Measurements from ENCODE around the gene CACNA1B.

The CACNA1B gene

GRCh38 chr9:138060365-138060764 lies 182.8 kb downstream of the CACNA1B start:
- DNase-seq: no peak

DNA sequence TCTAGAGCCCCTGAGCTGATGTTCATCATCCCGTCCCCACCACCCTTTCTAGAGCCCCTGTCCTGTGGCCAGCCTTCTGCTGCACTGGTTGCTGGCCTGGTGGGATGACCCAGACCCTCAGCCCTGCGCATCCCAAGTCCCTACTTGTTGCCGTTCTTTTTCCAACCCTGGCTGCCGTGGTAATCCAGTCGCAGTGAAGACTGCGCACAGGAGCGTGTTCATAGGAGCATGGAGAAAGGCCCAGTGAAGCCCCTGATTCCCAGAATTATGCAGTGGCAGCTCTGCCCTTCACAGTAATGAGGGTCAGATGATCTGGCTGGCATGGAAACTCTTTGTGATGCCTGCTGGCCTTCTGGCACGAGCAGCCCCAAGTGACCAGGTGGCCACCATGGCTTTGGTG lies 183.3 kb downstream of the CACNA1B start:
- no peak for DNase-seq

DNA sequence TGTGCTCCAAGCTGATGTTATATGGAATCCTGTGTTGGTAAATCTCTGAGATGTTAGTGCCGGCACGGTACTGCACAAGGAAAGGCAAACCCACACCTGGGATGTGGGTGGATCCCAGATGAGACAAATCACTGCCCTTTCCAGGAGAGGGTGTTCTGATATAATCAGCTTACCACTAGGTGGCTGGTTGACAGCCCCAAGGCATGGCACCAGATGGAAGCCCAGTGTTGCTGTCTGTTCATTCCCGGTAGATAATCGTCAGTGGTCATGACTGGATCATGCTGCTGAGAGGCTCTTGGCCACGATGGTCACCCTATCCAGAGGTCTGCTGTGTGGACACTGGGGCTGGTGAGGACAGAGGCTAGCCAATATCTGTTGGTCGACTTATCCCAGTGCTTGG lies 184.0 kb downstream of the CACNA1B start:
- DNase-seq: no peak

DNA sequence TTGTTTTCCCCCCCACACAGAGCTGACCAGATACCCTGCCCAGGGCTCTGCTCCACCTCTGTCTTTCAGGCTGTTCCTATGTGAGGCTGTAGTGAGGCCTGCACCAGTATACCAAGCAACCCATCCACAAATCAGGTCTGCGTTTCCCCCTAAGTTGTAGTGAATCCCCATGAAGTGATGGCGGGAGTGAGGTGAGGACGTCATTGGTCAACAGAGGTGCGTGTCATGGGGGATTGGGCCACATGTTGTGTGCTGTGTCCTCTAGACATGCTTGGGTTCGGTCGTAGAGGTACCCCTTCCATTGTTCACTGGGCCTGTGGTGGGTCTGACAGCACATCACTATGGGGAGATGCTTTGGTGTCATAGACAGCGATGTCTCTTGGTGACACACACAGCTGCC lies 184.6 kb downstream of the CACNA1B start:
- no peak for DNase-seq

GRCh38 chr9:138063033-138063432 lies 185.5 kb downstream of the CACNA1B start:
- no peak for DNase-seq

- no peak for DNase-seq
These were observed 186.2 kb downstream of the CACNA1B start for GRCh38 chr9:138063785-138064184.

DNA sequence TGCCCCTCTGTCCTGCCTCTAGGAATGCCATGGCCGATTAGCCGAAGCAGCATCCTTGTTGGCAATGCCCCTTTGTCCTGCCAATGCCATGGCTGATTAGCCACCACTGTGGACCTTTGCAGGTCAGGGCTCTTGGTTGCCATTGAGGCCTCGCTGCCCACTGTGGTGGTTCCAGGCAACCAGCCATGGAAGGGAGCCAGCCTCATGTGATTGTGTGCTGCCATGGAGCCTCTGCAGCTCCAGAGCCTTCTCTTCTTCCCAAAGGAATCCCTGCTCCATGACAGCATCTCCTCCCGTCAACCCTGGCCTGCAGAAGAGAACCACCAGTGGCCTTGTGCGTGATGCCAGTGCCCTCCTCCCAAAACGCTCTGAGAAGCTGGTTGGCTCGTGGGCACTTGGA lies 187.0 kb downstream of the CACNA1B start:
- no peak for DNase-seq

DNA sequence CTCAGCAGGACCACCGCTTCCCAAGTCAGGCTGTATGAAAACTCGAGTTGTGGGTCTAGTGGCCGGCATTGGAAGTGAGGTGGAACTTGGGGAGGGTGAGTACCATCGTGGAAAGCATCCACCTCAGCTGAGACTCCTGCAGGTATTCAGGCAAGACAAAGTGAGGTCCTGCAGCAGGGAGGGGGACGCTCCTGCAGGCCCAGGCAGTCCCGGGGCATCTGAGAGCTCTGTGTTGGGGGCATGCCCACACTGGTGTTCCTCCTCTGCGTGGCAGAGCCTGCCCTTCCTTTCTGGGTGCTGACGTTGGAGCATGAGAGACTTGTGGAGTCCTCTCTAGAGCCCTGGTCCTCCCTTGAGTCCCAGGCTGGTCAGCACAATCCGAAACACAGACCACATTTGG lies 187.7 kb downstream of the CACNA1B start:
- no peak for DNase-seq

DNA sequence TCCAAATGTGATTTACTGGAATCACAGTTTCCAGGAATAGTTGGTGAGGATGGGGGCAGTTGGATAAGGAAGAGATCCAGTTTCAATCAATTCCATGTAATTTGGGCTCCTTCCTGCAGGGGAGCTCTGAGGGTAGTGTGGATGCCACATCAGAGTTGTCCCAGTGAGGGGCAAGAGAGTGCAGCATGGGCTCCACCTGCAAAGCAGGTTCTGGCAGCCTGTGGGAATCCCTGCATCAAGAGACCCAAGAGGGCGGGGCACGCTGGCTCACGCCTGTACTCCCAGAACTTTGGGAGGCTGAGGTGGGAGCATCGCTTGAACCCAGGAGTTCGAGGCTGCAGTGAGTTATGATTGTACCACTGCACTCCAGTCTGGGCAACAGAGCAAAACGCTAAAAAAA lies 188.5 kb downstream of the CACNA1B start:
- no peak for DNase-seq

DNA sequence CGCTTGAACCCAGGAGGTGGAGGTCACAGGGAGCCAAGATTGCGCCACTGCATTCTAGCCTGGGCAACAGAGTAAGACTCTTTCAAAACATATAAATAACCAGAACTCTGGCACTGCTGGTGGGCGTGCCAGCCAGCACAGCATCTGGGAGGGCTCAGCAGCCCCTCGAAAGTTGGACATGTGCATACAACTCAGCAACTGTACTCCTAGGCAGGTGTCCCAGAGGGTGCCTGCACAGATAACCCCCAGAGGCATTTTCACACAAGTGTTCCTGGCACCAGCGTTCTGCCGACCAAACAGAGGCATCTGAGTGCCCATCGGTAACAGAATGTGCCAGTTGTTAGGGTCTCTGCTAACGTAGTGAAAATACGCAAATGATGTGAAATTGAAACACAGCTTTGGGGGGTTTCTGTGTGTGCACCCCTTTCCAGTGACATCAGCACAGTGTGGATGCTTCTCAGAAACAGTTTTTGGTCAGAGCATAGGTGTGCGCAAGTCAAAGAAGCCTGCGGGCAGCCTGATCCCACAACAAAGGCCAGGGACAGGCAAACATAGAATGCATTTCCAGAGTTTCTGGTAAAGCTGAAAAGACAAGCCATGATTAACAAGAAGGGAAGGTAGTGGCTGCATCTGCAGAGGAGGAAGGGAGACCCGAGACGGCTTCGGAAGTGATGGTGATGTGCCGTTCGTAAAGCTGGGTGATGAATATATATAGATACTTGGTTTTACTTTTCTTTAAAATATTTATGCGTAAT lies 190.2 kb downstream of the CACNA1B start:
- DNase-seq: no peak

- DNase-seq: no peak
These were observed 191.0 kb downstream of the CACNA1B start for GRCh38 chr9:138068601-138069035.

- DNase-seq: no peak
These were observed 192.3 kb downstream of the CACNA1B start for GRCh38 chr9:138069731-138070456.

DNA sequence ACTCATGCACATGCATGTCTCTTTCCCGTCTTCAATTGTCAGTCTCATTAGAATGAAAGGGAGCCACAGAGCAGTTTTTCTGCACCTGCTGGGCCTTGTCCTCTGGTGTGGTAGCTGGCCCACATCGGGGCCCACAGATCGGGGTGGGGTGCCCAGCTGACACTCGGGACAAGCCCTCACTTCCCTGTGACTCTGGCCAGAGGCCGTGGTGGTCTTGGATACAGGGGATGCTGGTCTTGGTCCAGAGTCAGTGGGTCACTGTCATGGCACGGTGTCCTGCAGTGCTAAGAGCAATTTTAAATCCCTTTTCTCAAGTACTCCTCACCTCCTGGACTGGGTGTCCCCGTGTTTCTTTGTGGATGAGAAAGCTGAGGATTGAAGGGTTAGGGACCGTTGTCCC lies 193.2 kb downstream of the CACNA1B start:
- DNase-seq: no peak

- DNase-seq: no peak
These were observed 193.7 kb downstream of the CACNA1B start for GRCh38 chr9:138071292-138071691.

GRCh38 chr9:138071731-138072130 lies 194.1 kb downstream of the CACNA1B start:
- no peak for DNase-seq

DNA sequence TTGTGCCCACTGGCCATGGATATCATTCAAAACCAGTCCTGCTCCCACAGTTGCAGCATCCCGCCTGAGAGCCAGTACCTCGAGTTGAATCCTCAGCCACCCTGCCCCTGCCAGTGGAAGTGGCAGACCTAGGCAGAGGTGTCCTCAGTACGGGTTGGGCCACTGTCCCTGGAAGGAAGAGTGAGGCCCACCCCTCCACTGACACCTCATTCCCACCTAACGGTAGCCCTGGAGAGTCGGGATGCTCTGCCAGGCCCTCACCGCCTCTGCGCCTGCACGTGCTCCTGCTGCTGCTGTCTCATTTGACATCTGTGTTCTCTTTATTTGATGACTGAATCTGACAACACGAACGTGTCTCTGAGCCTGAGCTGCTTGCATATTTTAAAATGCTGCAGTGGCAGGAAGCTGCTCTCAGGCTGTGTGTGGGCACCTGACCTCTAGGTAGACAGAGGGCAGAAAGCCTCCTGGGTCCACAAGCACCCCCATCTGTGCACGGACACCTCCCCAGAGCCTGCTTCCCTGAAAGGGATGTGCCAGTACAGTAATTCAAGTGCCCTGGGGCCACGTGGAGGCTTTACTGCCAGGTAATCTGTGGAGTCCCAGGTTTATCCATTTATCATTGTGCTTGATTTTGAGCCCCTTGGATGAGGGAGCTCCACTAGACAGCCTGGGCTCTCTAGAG lies 194.7 kb downstream of the CACNA1B start:
- DNase-seq: no peak

- no peak for DNase-seq
These were observed 195.3 kb downstream of the CACNA1B start for GRCh38 chr9:138072897-138073296.

DNA sequence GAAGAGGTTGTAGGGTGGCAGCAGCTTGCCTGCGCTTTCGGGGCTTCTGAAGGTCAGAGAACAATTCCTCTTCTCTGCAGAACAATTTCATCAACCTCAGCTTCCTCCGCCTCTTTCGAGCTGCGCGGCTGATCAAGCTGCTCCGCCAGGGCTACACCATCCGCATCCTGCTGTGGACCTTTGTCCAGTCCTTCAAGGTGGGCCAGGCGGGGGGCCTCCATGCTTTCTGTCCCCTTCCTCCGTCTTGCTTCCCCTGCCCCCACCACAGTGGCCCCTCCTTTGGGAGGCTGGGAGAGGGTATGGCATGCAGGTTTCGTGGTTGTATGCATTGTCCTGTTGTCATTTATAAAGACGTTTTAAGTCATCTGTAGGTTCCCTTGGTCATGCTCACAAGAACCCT lies 195.8 kb downstream of the CACNA1B start:
- DNase-seq: no peak

DNA sequence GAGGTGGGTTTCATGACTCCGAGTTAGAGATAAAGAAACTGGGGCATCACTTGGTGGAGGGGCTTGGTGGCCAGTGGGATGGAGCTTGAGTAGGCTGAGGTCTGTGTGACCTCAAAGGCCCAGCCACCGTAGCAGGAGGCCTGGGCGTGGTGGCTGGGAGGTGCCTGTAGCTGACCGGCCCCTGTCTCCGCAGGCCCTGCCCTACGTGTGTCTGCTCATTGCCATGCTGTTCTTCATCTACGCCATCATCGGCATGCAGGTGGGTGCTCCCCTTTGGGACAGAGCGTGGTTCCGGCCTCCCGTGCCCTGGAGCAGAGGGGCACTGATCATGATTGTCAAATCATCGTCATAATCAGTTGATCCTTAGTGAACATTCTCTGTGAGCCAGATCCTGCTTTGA lies 196.2 kb downstream of the CACNA1B start:
- no peak for DNase-seq

DNA sequence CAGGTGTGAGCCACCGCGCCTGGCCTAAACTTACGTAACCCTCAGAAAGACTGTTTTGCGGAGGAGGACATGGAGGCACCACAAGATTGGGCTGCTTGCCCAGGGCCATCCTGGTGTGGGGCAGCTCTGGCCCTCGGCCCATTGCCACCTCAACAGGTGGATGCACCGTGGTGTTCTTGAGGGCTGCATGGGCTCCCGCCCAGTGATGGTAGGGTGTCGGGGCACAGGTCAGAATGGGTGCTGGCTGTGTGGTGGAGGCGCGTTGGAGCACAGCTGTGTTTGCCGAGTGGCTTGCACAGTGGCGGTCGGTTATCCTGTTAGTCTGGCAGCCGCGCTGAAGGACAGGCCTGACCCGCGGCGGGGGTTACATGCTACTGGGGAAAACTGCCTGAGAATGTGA lies 196.9 kb downstream of the CACNA1B start:
- DNase-seq: no peak

GRCh38 chr9:138075496-138075895 lies 197.9 kb downstream of the CACNA1B start:
- DNase-seq: no peak

- DNase-seq: no peak
These were observed 198.5 kb downstream of the CACNA1B start for GRCh38 chr9:138075961-138076649.

DNA sequence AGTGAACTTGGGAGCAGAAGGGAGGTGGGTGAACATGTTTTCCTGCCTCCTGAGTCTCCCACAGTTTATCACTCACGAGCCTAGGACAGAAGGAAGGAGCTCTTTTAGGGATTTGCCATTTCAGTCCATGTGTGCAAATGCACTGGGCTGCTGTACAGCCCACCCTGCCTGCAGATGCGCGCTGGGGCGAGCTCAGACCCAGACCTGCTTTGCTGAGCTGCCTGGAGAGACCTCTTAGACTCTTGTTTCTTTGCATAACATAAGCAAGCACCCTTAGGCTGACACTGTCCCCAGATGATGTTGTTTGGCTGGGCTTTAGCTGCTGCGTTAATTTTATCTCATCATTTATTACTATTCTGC lies 199.0 kb downstream of the CACNA1B start:
- no peak for DNase-seq

Measured in stimulated activated CD4-positive, alpha-beta T cell treated with anti-CD3 and anti-CD28 coated beads, Interleukin-2, amount 100 ng/mL, for 48 hours (primary cell).